Measurements from ENCODE around the gene OVAAL.
A peak's percentile ranks its signal among the peaks of the same experiment; 100 is the strongest.

- TF ChIP-seq, protein P1, sequence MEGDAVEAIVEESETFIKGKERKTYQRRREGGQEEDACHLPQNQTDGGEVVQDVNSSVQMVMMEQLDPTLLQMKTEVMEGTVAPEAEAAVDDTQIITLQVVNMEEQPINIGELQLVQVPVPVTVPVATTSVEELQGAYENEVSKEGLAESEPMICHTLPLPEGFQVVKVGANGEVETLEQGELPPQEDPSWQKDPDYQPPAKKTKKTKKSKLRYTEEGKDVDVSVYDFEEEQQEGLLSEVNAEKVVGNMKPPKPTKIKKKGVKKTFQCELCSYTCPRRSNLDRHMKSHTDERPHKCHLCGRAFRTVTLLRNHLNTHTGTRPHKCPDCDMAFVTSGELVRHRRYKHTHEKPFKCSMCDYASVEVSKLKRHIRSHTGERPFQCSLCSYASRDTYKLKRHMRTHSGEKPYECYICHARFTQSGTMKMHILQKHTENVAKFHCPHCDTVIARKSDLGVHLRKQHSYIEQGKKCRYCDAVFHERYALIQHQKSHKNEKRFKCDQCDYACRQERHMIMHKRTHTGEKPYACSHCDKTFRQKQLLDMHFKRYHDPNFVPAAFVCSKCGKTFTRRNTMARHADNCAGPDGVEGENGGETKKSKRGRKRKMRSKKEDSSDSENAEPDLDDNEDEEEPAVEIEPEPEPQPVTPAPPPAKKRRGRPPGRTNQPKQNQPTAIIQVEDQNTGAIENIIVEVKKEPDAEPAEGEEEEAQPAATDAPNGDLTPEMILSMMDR (tag by site-specific recombination; IDR thresholded peaks at IDR 0.05), result 0 out of 2 replicates have a peak, but pooled peaks have one; percentile 7
- TF ChIP-seq GFI1B (tag by site-specific recombination; IDR thresholded peaks at IDR 0.05), result no peak
- no peak for TF ChIP-seq ZNF175 (tag by site-specific recombination; IDR thresholded peaks at IDR 0.05)
- no peak for TF ChIP-seq ZFP41 (tag by site-specific recombination; IDR thresholded peaks at IDR 0.05; ENCODE audit: borderline replicate concordance)
- TF ChIP-seq RBAK (tag by site-specific recombination; IDR thresholded peaks at IDR 0.05), result no peak
- TF ChIP-seq REST (tag by site-specific recombination; IDR thresholded peaks at IDR 0.05), result no peak
- no peak for TF ChIP-seq ZNF600 (tag by site-specific recombination; IDR thresholded peaks at IDR 0.05)
Observed at GRCh38 chr1:180533266-180533987, 25.3 kb upstream of the OVAAL start.
